Heart right ventricle (tissue), 16 donors: ENCODE measurements around the gene TXLNB. TPM values are rescaled to one million over a fixed set of nuclear protein-coding genes. Genes with fewer than 3 reads are reported as not detected.
"Not testable (repeated sequence)": the region's sequence is repeated elsewhere in the genome, so short reads cannot be mapped to it uniquely, and the experiment has no call there.

Experiments
- ATAC-seq, 8 donors: fragments of 200-7000 bp; cut with Tn5 transposase; one replicate each; pipeline ENCODE4 v1.9.1; 2020; ENCODE audit warnings: mild to moderate bottlenecking in 8 of 8, moderate library complexity in 8 of 8, moderate number of reproducible peaks in 1 of 8
- DNase-seq, 2 donors: peaks; one replicate each; pipeline ENCODE4 v3.0.0-alpha.2; 2020
- H3K27ac ChIP-seq, 10 donors: fragments of 200-600 bp; sonication (generic) in 2 of 10; one replicate each; pipeline versions ENCODE4 v1.5.0 to v1.8.0; 2020 to 2022; ENCODE audit warnings: mild to moderate bottlenecking in 3 of 10
- H3K27me3 ChIP-seq, 7 donors: fragments of 200-600 bp; one replicate each; pipeline ENCODE4 v1.8.0; 2021 to 2022; ENCODE audit warnings: mild to moderate bottlenecking in 2 of 7
- H3K36me3 ChIP-seq, 9 donors: fragments of 200-600 bp; sonication (generic) in 1 of 9; one replicate each; pipeline versions ENCODE4 v1.5.0 to v1.8.0; 2020 to 2022; ENCODE audit warnings: mild to moderate bottlenecking in 2 of 9
- H3K4me1 ChIP-seq, 9 donors: fragments of 200-600 bp; sonication (generic) in 1 of 9; one replicate each; pipeline versions ENCODE4 v1.5.0 to v1.8.0; 2020 to 2022; ENCODE audit warnings: mild to moderate bottlenecking in 4 of 9
- H3K4me3 ChIP-seq, 10 donors: fragments of 200-600 bp; sonication (generic) in 2 of 10; one replicate each; pipeline versions ENCODE4 v1.5.0 to v1.8.0; 2020 to 2022; ENCODE audit warnings: mild to moderate bottlenecking in 7 of 10, moderate library complexity in 2 of 10
- H3K9me3 ChIP-seq, 11 donors: fragments of 200-600 bp in 10 of 11; sonication (generic) in 2 of 11; one replicate each; pipeline versions ENCODE4 v1.5.0 to v1.8.0; 2013 to 2022; ENCODE audit warnings: mild to moderate bottlenecking in 2 of 11, control low read depth in 1 of 11, moderate library complexity in 1 of 11
- CTCF ChIP-seq, 9 donors: fragments of 200-600 bp; sonication (generic) in 2 of 9; IDR thresholded peaks; one replicate each; pipeline versions ENCODE4 v1.5.0 to v1.8.0; 2021 to 2022; ENCODE audit warnings: antibody characterized with exemption in 9 of 9, mild to moderate bottlenecking in 5 of 9, moderate library complexity in 1 of 9
- whole genome bisulfite sequencing, 2 donors: extraction: QIAGEN DNeasy Blood & Tissue Kit; methylation state at CpG; one replicate each; pipeline ENCODE4 v1.1.7; 2013; ENCODE audit warnings: inconsistent platforms in 1 of 2; 5-methylcytosine and 5-hydroxymethylcytosine counted together
- intact Hi-C, 10 donors: fragments of 100-400 bp; cut with DNase I; formaldehyde crosslinking; loops; one replicate each; pipeline versions ENCODE4 v1.11.1 to v1.14.2; 2022
- polyA plus RNA-seq, 2 donors: library from polyadenylated mRNA; stranded (reverse); fragments of 200-250 nt; gene quantifications; one replicate each; pipeline ENCODE4 v1.2.3, GENCODE V29; 2013
- total RNA-seq, 10 donors: library from RNA; stranded (reverse); fragmentation: NEBNext Ultra II Directional in 3 of 10; extraction: Animal tissue kit (Norgen Biotek cat#: 25700) in 3 of 10; gene quantifications; one replicate each; pipeline versions ENCODE4 v1.2.1 to v1.2.4, GENCODE V29; 2021 to 2023
- donor health status: Arrhythmogenic right ventricular cardiomyopathy.
- donor health status: ischemic (EF 13 %, LVEDD 7.1; RV severe dilation, severe dysfunction).
- donor health status: healthy with polysubstance abuse.
- donor health status: DM: no; HTN: yes; CAD: no.
- donor health status: DM: no; HTN: no; CAD: no.
- donor health status: ischemic (EF 25% LVEDD 6.9; RV normal size, moderate dysfunction).
- donor health status: ischemic (EF 25% LVEDD 5.7; RV mildly dilated, moderate dysfunction).
- donor health status: healthy.
- donor health status: DM: yes; HTN: yes; CAD: no.
- donor health status: Ischemic cardiomyopathy.
- donor health status: ischemic (EF 35%, LVEDD 5.7; RV mildly dilated, moderate dysfunction).
- donor health status: nonischemic (EF 11% LVEDD 7.7; RV severe dilation, severe dysfunction).
- donor health status: DM: yes; HTN: yes; CAD: no.
- donor health status: PGD.
- donor health status: ischemic (EF 29% LVEDD 5.4; RV normal size, mild dysfunction).
- donor health status: nonischemic (EF 23%, LVEDD 6.1; RV moderate dilation, normal function).

TXLNB gene
- total and polyA plus RNA-seq, 12 donors, result 6.2 to 156 (median 132) TPM

- WGBS, 2 donors, result 91 to 94% methylated on average over 2 of the region's 2 CpGs
- no peaks in the 10 kb centered on the region for H3K9me3 ChIP-seq
- H3K27me3 ChIP-seq, result no peaks in the 10 kb centered on the region
- TF ChIP-seq CTCF (IDR thresholded peaks at IDR 0.05), result no peak
- no peaks in the 10 kb centered on the region for H3K36me3 ChIP-seq
- peak overlapping the region in 1 of 10 donors; percentile 2 for H3K4me3 ChIP-seq
- no peak for DNase-seq
- peaks cover 0 to 18% (median 10%) of the 10 kb centered on the region in 9 donors for H3K4me1 ChIP-seq
- intact Hi-C loops, result loop anchor here in 9 of 10 donors (1.0 to 5.0 kb wide), 6 partner anchors 92 to 1223 kb away; no protein-coding TSS in a partner anchor
- peak overlapping the region; percentile 17 to 81 (median 70) for H3K27ac ChIP-seq
- ATAC-seq, result no peak
Measured at GRCh38 chr6:139219746-139220145, 72.1 kb downstream of the TXLNB start.

DNA sequence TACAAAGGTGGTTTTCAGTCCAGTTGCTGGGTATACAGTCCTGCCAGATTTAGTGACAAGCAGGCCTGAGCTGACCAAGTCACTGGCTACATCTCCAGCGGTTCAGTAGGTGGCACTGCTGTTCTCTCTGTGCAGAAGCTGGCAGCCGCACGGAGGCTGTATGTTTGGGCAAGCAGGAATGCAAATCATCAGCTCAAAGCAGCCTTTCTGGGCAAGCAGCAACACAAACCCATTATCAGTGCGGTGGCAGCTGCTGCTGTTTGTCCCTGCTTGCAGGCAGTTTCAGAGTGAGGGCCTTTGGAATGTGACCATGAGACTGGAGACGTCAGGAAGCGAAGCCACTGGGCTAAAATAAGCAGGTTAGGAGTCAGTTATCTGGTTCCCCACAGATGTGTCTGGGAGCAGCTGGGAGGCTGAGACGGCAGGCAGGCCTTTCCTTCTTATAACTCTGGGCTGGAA is 72.5 kb downstream of the TXLNB start:
- peak; percentile 79 to 84 for DNase-seq
- H3K36me3 ChIP-seq, result no peaks in the 10 kb centered on the region
- peaks cover 0 to 18% (median 10%) of the 10 kb centered on the region in 9 donors for H3K4me1 ChIP-seq
- intact Hi-C loops, result loop anchor here in 9 of 10 donors (1.0 to 5.0 kb wide), 6 partner anchors 92 to 1223 kb away; no protein-coding TSS in a partner anchor
- TF ChIP-seq CTCF (IDR thresholded peaks at IDR 0.05), result peak; percentile 65 to 95 (median 79)
- 3% methylated on average over 7 of the region's 7 CpGs for WGBS, 2 donors
- H3K27me3 ChIP-seq, result no peaks in the 10 kb centered on the region
- peak overlapping the region in 1 of 10 donors; percentile 2 for H3K4me3 ChIP-seq
- no peaks in the 10 kb centered on the region for H3K9me3 ChIP-seq
- ATAC-seq, result peak; percentile 97 to 99 (median 98)
- H3K27ac ChIP-seq, result peak overlapping the region; percentile 17 to 81 (median 70)

GRCh38 chr6:139212460-139212859 is 79.3 kb downstream of the TXLNB start:
- ATAC-seq, intact Hi-C loops, H3K27ac ChIP-seq, H3K4me3 ChIP-seq, H3K4me1 ChIP-seq, H3K27me3 ChIP-seq, H3K36me3 ChIP-seq, DNase-seq: not testable (repeated sequence)
- 100% methylated on average over 1 of the region's 2 CpGs; no CpG with 5 or more reads in 1 of the 2 donors for WGBS, 2 donors
- H3K9me3 ChIP-seq, result peaks cover 0 to 44% (median 15%) of the 10 kb centered on the region in 11 donors

DNA sequence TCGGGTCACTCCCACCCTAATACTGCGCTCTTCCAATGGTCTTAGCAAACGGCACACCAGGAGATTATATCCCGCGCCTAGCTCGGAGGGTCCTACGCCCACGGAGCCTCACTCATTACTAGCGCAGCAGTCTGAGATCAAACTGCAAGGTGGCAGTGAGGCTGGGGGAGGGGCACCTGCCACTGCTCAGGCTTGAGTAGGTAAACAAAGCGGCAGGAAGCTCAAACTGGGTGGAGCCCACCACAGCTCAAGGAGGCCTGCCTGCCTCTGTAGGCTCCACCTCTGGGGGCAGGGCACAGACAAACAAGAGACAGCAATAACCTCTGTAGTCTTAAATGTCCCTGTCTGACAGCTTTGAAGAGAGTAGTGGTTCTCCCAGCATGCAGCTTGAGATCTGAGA is 81.0 kb downstream of the TXLNB start:
- H3K27ac ChIP-seq, H3K4me1 ChIP-seq, H3K4me3 ChIP-seq, DNase-seq, H3K27me3 ChIP-seq, intact Hi-C loops, ATAC-seq, H3K36me3 ChIP-seq: not testable (repeated sequence)
- H3K9me3 ChIP-seq, result peaks cover 0 to 61% (median 18%) of the 10 kb centered on the region in 11 donors
- WGBS, 2 donors, result 78 to 96% methylated on average over 10 of the region's 10 CpGs

DNA sequence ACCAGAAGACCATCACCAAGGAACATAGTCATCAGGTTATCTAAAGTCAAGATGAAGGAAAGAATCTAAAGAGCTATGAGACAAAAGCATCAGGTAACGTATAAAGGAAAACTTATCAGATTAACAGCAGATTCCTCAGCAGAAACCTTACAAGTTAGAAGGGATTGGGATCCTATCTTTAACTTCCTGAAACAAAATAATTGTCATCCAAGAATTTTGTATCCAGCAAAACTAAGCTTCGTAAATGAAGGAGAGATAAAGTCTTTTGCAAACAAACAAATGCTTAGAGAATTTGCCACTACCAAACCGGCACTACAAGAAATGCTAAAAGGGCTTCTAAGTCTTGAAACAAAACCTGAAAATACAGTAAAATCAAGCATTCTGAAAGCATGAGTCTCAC is 86.0 kb downstream of the TXLNB start:
- no peak overlapping the region for H3K4me3 ChIP-seq
- H3K27me3 ChIP-seq, result no peaks in the 10 kb centered on the region
- ATAC-seq (no peak), DNase-seq (no peak)
- WGBS, 2 donors, result 92 to 94% methylated on average over 3 of the region's 3 CpGs
- H3K9me3 ChIP-seq, result peaks cover 0 to 69% (median 22%) of the 10 kb centered on the region in 11 donors
- intact Hi-C loops, result no loop called here
- TF ChIP-seq CTCF (IDR thresholded peaks at IDR 0.05), result no peak
- H3K4me1 ChIP-seq, result no peaks in the 10 kb centered on the region
- H3K27ac ChIP-seq, result no peak overlapping the region
- H3K36me3 ChIP-seq, result no peaks in the 10 kb centered on the region
